Astrocyte (in vitro differentiated cells and primary cell): Measurements from ENCODE around the gene ABCA7.

Source experiments
- CTCF ChIP-seq: IDR thresholded peaks from 2 replicates; pipeline ENCODE4 v1.5.1; 2011; ENCODE audit warnings: low read depth, mild to moderate bottlenecking, inconsistent platforms, low read length, moderate library complexity; ENCODE audit not compliant: insufficient read depth
- EZH2 ChIP-seq: IDR thresholded peaks from 2 replicates; pipeline ENCODE4 v1.6.1; 2012; ENCODE audit warnings: mild to moderate bottlenecking, low read length, inconsistent platforms; ENCODE audit not compliant: insufficient read depth

GRCh38 chr19:1109032-1109551 lies 69.2 kb downstream of the ABCA7 start:
- TF ChIP-seq CTCF (no peak), EZH2 (no peak)
